ENCODE results near the gene FYTTD1. TPM values are rescaled to one million over a fixed set of nuclear protein-coding genes. Genes with fewer than 3 reads are reported as not detected.
A peak's percentile ranks its signal among the peaks of the same experiment; 100 is the strongest.
"Not testable (repeated sequence)": the region's sequence is repeated elsewhere in the genome, so short reads cannot be mapped to it uniquely, and the experiment has no call there.

Gene FYTTD1
- total and polyA plus RNA-seq, 2 donors (not counting 1 experiment from before 2014, with no cell fraction given): 6.2 to 110 TPM

GRCh38 chr3:197727878-197728277, 21.8 kb upstream of the FYTTD1 start:
- H3K36me3 ChIP-seq (replicated peaks in 1 of 2; ENCODE audit: control extremely low read depth in 1 of 2, control insufficient read depth in 1 of 2, extremely low read depth in 1 of 2, insufficient read depth in 2 of 2, low read length in 1 of 2): peaks cover 0 to 10% of the 10 kb centered on the region in 2 experiments
- H2AFZ ChIP-seq (ENCODE audit: insufficient read depth, low read depth, low read length, poor library complexity, severe bottlenecking); H3K9me3 ChIP-seq (ENCODE audit: control extremely low read depth in 1 of 3, control insufficient read depth in 2 of 3, insufficient read depth in 1 of 3, low read length in 2 of 3); H3K9me3 Mint-ChIP-seq (ENCODE audit: insufficient read depth); intact Hi-C loops (cut with micrococcal nuclease); H3K9ac ChIP-seq (ENCODE audit: low read length); DNase-seq; H3K27me3 Mint-ChIP-seq; H3K4me3 ChIP-seq (ENCODE audit: control extremely low read depth in 1 of 5, extremely low read depth in 1 of 5, insufficient read depth in 1 of 5, low read depth in 2 of 5, low read length in 4 of 5); ATAC-seq (ENCODE audit: low read depth); H3K27me3 ChIP-seq (replicated peaks in 1 of 4; ENCODE audit: control extremely low read depth in 1 of 4, control insufficient read depth in 3 of 4, insufficient read depth in 4 of 4, low read length in 3 of 4): not testable (repeated sequence)
- H3K4me2 ChIP-seq (replicated peaks; ENCODE audit: low read depth, low read length, poor library complexity, severe bottlenecking): peak overlapping the region; percentile 4
- Mint-ChIP-seq H3K4me3 (peak overlapping the region; percentile 46), H3K27ac (peak overlapping the region; percentile 33), H3K4me1 (peaks cover 61% of the 10 kb centered on the region)
- H3K79me2 ChIP-seq (ENCODE audit: control insufficient read depth, insufficient read depth, low read length): peaks cover 91% of the 10 kb centered on the region
- H4K20me1 ChIP-seq (ENCODE audit: control insufficient read depth, insufficient read depth, low read length, poor library complexity, severe bottlenecking): peaks cover 49% of the 10 kb centered on the region
- H3K27ac ChIP-seq (ENCODE audit: low read length in 2 of 2): peak overlapping the region; percentile 20 to 61
- H3K4me1 ChIP-seq (ENCODE audit: control insufficient read depth in 2 of 2, insufficient read depth in 2 of 2, low read length in 2 of 2): peaks cover 46 to 53% of the 10 kb centered on the region in 2 donors
- CTCF ChIA-PET: interaction anchor here (1.0 to 1.3 kb wide), 3 partner anchors 11 to 63 kb away, joined by 3 to 4 read pairs (median 3); partner anchors contain the start of gene LRCH3
- POLR2A ChIA-PET: interaction anchor here (1.2 kb wide), 1 partner anchor 14 kb away, joined by 4 read pairs; no protein-coding TSS in a partner anchor
- WGBS (ENCODE audit: insufficient coverage): 90% methylated on average over 2 of the region's 3 CpGs

- H3K9me3 Mint-ChIP-seq (ENCODE audit: insufficient read depth): no peaks in the 10 kb centered on the region
- ChIA-PET CTCF (interaction anchor here (1.1 to 1.3 kb wide), 2 partner anchors 12 to 17 kb away, joined by 3 to 4 read pairs; no protein-coding TSS in a partner anchor), POLR2A (no interaction called here)
- no peaks in the 10 kb centered on the region for H3K27me3 ChIP-seq (replicated peaks in 1 of 4; ENCODE audit: control extremely low read depth in 1 of 4, control insufficient read depth in 3 of 4, insufficient read depth in 4 of 4, low read length in 3 of 4)
- WGBS (ENCODE audit: insufficient coverage): 62% methylated on average over 3 of the region's 8 CpGs
- peaks cover 49% of the 10 kb centered on the region for H4K20me1 ChIP-seq (ENCODE audit: control insufficient read depth, insufficient read depth, low read length, poor library complexity, severe bottlenecking)
- DNase-seq: no peak
- H3K4me1 Mint-ChIP-seq: peaks cover 63% of the 10 kb centered on the region
- peaks cover 48 to 55% of the 10 kb centered on the region in 2 donors for H3K4me1 ChIP-seq (ENCODE audit: control insufficient read depth in 2 of 2, insufficient read depth in 2 of 2, low read length in 2 of 2)
- no peaks in the 10 kb centered on the region for H3K27me3 Mint-ChIP-seq
- peaks cover 91% of the 10 kb centered on the region for H3K79me2 ChIP-seq (ENCODE audit: control insufficient read depth, insufficient read depth, low read length)
- H3K9ac ChIP-seq (ENCODE audit: low read length): no peak overlapping the region
- H3K27ac ChIP-seq (ENCODE audit: low read length in 2 of 2): peak overlapping the region; percentile 20 to 61
- peaks cover 2 to 11% of the 10 kb centered on the region in 2 experiments for H3K36me3 ChIP-seq (replicated peaks in 1 of 2; ENCODE audit: control extremely low read depth in 1 of 2, control insufficient read depth in 1 of 2, extremely low read depth in 1 of 2, insufficient read depth in 2 of 2, low read length in 1 of 2)
- TF ChIP-seq CTCF (IDR thresholded peaks at IDR 0.05) (no peak), EZH2 (IDR thresholded peaks at IDR 0.05; ENCODE audit: borderline replicate concordance, insufficient read depth, low read depth, low read length, poor library complexity, severe bottlenecking) (no peak)
- H3K27ac Mint-ChIP-seq: peak overlapping the region; percentile 64
- H3K4me3 Mint-ChIP-seq: peak overlapping the region; percentile 46
- H3K4me3 ChIP-seq (ENCODE audit: control extremely low read depth in 1 of 5, extremely low read depth in 1 of 5, insufficient read depth in 1 of 5, low read depth in 2 of 5, low read length in 4 of 5): no peak overlapping the region
- H3K9me3 ChIP-seq (ENCODE audit: control extremely low read depth in 1 of 3, control insufficient read depth in 2 of 3, insufficient read depth in 1 of 3, low read length in 2 of 3): peaks cover 0 to 2% (median 0%) of the 10 kb centered on the region in 3 donors
- ATAC-seq (ENCODE audit: low read depth): no peak
- H3K4me2 ChIP-seq (replicated peaks; ENCODE audit: low read depth, low read length, poor library complexity, severe bottlenecking): peak overlapping the region; percentile 4
- H2AFZ ChIP-seq (ENCODE audit: insufficient read depth, low read depth, low read length, poor library complexity, severe bottlenecking): no peak overlapping the region
- intact Hi-C loops (cut with micrococcal nuclease): no loop called here
These were observed 21.2 kb upstream of the FYTTD1 start for GRCh38 chr3:197728487-197728886.

All from B cell (primary cell).